ENCODE measurements around the gene ELMO3. TPM values are rescaled to one million over a fixed set of nuclear protein-coding genes. Genes with fewer than 3 reads are reported as not detected.

ELMO3 gene
- total RNA-seq, 1 experiment from 2014 or later, result 45.8 TPM

DNA sequence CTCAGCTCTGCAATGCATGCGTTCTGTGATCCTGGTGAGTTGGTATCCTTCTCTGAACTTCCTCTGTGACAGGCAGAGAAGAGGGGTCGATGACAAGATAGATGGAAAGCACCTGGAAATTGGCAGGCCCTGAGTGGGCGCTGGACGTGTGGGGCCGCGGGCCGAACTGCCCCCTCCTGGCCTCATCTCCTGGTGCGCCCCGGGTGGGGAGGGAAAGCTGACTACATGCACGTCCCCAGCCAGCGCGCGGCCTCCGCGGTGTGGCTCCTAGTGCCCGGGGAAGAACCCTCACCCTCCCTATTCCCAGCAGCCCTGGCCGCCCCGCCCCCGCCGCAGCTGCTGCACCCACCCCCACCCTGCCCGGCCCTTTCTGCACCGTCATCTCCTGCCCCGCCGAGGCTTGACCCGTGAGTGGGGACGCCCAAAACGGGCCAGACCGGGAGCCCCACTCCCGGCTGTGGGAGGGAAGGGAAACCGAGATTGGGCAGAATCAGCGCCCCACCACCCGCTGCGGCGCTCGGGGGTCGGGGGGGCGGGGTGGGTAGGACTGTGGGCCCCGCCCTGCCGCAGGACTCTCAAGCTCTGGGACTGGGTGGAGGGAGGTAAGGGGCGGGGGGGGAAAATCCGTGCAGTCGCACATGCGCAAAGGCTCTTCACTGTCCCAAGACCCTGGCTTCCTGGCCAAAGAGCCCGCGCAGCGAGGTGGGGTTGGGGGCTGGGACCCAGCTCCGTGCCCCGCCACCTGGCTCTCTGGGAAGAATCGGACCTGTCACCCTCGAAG, 28.6 kb upstream of the ELMO3 start, which contains the start of gene NOL3:
Gene NOL3, plus strand, starts transcription at position 371 of the 781 bp plus-strand sequence.
- ChIA-PET RAD21 (ENCODE audit: low non-redundant PET in 1 of 2, low total read pairs in 2 of 2, uncharacterized antibody in 2 of 2, unreplicated experiment in 2 of 2) (interaction anchor here (0.7 to 1.7 kb wide), 3 partner anchors 17 to 152 kb away, joined by 3 to 6 read pairs (median 3); no protein-coding TSS in a partner anchor), POLR2A (interaction anchor here (0.6 to 2.1 kb wide), 7 partner anchors 8 to 287 kb away, joined by 3 to 17 read pairs (median 4); partner anchors contain the start of genes FBXL8, TMEM208 and TRADD), CTCF (interaction anchor here (0.6 to 5.6 kb wide), 15 partner anchors 8 to 569 kb away, joined by 3 to 52 read pairs (median 4); partner anchors contain the start of genes CES3, FBXL8, FHOD1 and TRADD)
- no TSS peak for BruUV-seq (replicated peaks)
- no peaks in the 10 kb centered on the region for H4K20me1 ChIP-seq (ENCODE audit: insufficient read depth)
- intact Hi-C loops (cut with micrococcal nuclease), result no loop called here
- DNase-seq (ENCODE audit: low read depth, low spot score) (no peak), ATAC-seq (peak; percentile 53)
- no peaks in the 10 kb centered on the region for H3K27me3 ChIP-seq (ENCODE audit: insufficient read depth, low read length)
- peaks cover 8% of the 10 kb centered on the region; the same call in 1 of the 2 replicates for H3K79me2 ChIP-seq (ENCODE audit: insufficient read depth, low read length)
- 0 out of 4 replicates have a peak, but pooled peaks cover 0 to 5% of the 10 kb centered on the region in 2 experiments for H3K36me3 ChIP-seq (ENCODE audit: control insufficient read depth in 1 of 2, insufficient read depth in 2 of 2, low read length in 2 of 2)
- H3K4me1 ChIP-seq (ENCODE audit: control insufficient read depth in 1 of 2, insufficient read depth in 2 of 2, low read length in 2 of 2), result peaks cover 38 to 61% of the 10 kb centered on the region in 2 experiments
- no peak within 1 kb of the TSS for H2AFZ ChIP-seq (ENCODE audit: low read depth, low read length, poor library complexity, severe bottlenecking)
- H3K4me2 ChIP-seq (ENCODE audit: low read length), result peak within 1 kb of the TSS; percentile 100
- H3K9me3 ChIP-seq (ENCODE audit: control insufficient read depth in 1 of 2, insufficient read depth in 1 of 2, low read depth in 1 of 2, low read length in 2 of 2), result no peaks in the 10 kb centered on the region
- peak within 1 kb of the TSS; percentile 90 for H3K9ac ChIP-seq (ENCODE audit: low read length)
- H3K27ac ChIP-seq (ENCODE audit: low read depth, low read length), result peak within 1 kb of the TSS; percentile 81
- H3K9me2 ChIP-seq (ENCODE audit: insufficient read depth), result no peaks in the 10 kb centered on the region
- TF ChIP-seq SP1 (IDR thresholded peaks at IDR 0.05; ENCODE audit: low read depth) (no peak), EZH2 (IDR thresholded peaks at IDR 0.05) (no peak), ZNF274 (IDR thresholded peaks at IDR 0.05; ENCODE audit: low read depth, low read length) (no peak), TCF7L2 (IDR thresholded peaks at IDR 0.05; ENCODE audit: borderline replicate concordance, extremely low read depth, insufficient read depth, insufficient read length) (no peak), CEBPB (IDR thresholded peaks at IDR 0.05; ENCODE audit: low read depth) (no peak), POLR2AphosphoS5 (IDR thresholded peaks at IDR 0.05; ENCODE audit: low read depth, low read length) (peak; percentile 60; the same call in 1 of the 2 replicates), FOSL1 (IDR thresholded peaks at IDR 0.05; ENCODE audit: low read depth) (no peak), SIN3A (IDR thresholded peaks at IDR 0.05; ENCODE audit: low read depth) (no peak), YY1 (IDR thresholded peaks at IDR 0.05; ENCODE audit: extremely low read depth, insufficient replicate concordance, low read depth, low read length) (no peak), ZFX (IDR thresholded peaks at IDR 0.05) (peak; percentile 45), ATF3 (IDR thresholded peaks at IDR 0.05) (no peak), RAD21 (IDR thresholded peaks at IDR 0.05; ENCODE audit: low read depth) (no peak), POLR2A (IDR thresholded peaks at IDR 0.05; ENCODE audit: borderline replicate concordance, extremely low read depth, insufficient read depth, insufficient read length) (peak; percentile 25)
- H3K4me3 ChIP-seq (replicated peaks in 1 of 2; ENCODE audit: low read depth in 1 of 2, low read length in 2 of 2), result peak within 1 kb of the TSS; percentile 64 to 75

Measured in HCT116 (cell line).